Heart right ventricle (tissue), 16 donors: ENCODE measurements around the gene TREM1. TPM values are rescaled to one million over a fixed set of nuclear protein-coding genes. Genes with fewer than 3 reads are reported as not detected.

ENCODE experiments used
- ATAC-seq, 8 donors: fragments of 200-7000 bp; cut with Tn5 transposase; one replicate each; pipeline ENCODE4 v1.9.1; 2020; ENCODE audit warnings: mild to moderate bottlenecking in 8 of 8, moderate library complexity in 8 of 8, moderate number of reproducible peaks in 1 of 8
- DNase-seq, 2 donors: peaks; one replicate each; pipeline ENCODE4 v3.0.0-alpha.2; 2020
- H3K27ac ChIP-seq, 10 donors: fragments of 200-600 bp; sonication (generic) in 2 of 10; one replicate each; pipeline versions ENCODE4 v1.5.0 to v1.8.0; 2020 to 2022; ENCODE audit warnings: mild to moderate bottlenecking in 3 of 10
- H3K27me3 ChIP-seq, 7 donors: fragments of 200-600 bp; one replicate each; pipeline ENCODE4 v1.8.0; 2021 to 2022; ENCODE audit warnings: mild to moderate bottlenecking in 2 of 7
- H3K36me3 ChIP-seq, 9 donors: fragments of 200-600 bp; sonication (generic) in 1 of 9; one replicate each; pipeline versions ENCODE4 v1.5.0 to v1.8.0; 2020 to 2022; ENCODE audit warnings: mild to moderate bottlenecking in 2 of 9
- H3K4me1 ChIP-seq, 9 donors: fragments of 200-600 bp; sonication (generic) in 1 of 9; one replicate each; pipeline versions ENCODE4 v1.5.0 to v1.8.0; 2020 to 2022; ENCODE audit warnings: mild to moderate bottlenecking in 4 of 9
- H3K4me3 ChIP-seq, 10 donors: fragments of 200-600 bp; sonication (generic) in 2 of 10; one replicate each; pipeline versions ENCODE4 v1.5.0 to v1.8.0; 2020 to 2022; ENCODE audit warnings: mild to moderate bottlenecking in 7 of 10, moderate library complexity in 2 of 10
- H3K9me3 ChIP-seq, 11 donors: fragments of 200-600 bp in 10 of 11; sonication (generic) in 2 of 11; one replicate each; pipeline versions ENCODE4 v1.5.0 to v1.8.0; 2013 to 2022; ENCODE audit warnings: mild to moderate bottlenecking in 2 of 11, control low read depth in 1 of 11, moderate library complexity in 1 of 11
- CTCF ChIP-seq, 9 donors: fragments of 200-600 bp; sonication (generic) in 2 of 9; IDR thresholded peaks; one replicate each; pipeline versions ENCODE4 v1.5.0 to v1.8.0; 2021 to 2022; ENCODE audit warnings: antibody characterized with exemption in 9 of 9, mild to moderate bottlenecking in 5 of 9, moderate library complexity in 1 of 9
- WGBS, 2 donors: extraction: QIAGEN DNeasy Blood & Tissue Kit; methylation state at CpG; one replicate each; pipeline ENCODE4 v1.1.7; 2013; ENCODE audit warnings: inconsistent platforms in 1 of 2; 5-methylcytosine and 5-hydroxymethylcytosine counted together
- intact Hi-C, 10 donors: fragments of 100-400 bp; cut with DNase I; formaldehyde crosslinking; loops; one replicate each; pipeline versions ENCODE4 v1.11.1 to v1.14.2; 2022
- polyA plus RNA-seq, 2 donors: library from polyadenylated mRNA; stranded (reverse); fragments of 200-250 nt; gene quantifications; one replicate each; pipeline ENCODE4 v1.2.3, GENCODE V29; 2013
- total RNA-seq, 10 donors: library from RNA; stranded (reverse); fragmentation: NEBNext Ultra II Directional in 3 of 10; extraction: Animal tissue kit (Norgen Biotek cat#: 25700) in 3 of 10; gene quantifications; one replicate each; pipeline versions ENCODE4 v1.2.1 to v1.2.4, GENCODE V29; 2021 to 2023
- donor health status: Arrhythmogenic right ventricular cardiomyopathy.
- donor health status: ischemic (EF 13 %, LVEDD 7.1; RV severe dilation, severe dysfunction).
- donor health status: healthy with polysubstance abuse.
- donor health status: DM: no; HTN: yes; CAD: no.
- donor health status: DM: no; HTN: no; CAD: no.
- donor health status: ischemic (EF 25% LVEDD 6.9; RV normal size, moderate dysfunction).
- donor health status: ischemic (EF 25% LVEDD 5.7; RV mildly dilated, moderate dysfunction).
- donor health status: healthy.
- donor health status: DM: yes; HTN: yes; CAD: no.
- donor health status: Ischemic cardiomyopathy.
- donor health status: ischemic (EF 35%, LVEDD 5.7; RV mildly dilated, moderate dysfunction).
- donor health status: nonischemic (EF 11% LVEDD 7.7; RV severe dilation, severe dysfunction).
- donor health status: DM: yes; HTN: yes; CAD: no.
- donor health status: PGD.
- donor health status: ischemic (EF 29% LVEDD 5.4; RV normal size, mild dysfunction).
- donor health status: nonischemic (EF 23%, LVEDD 6.1; RV moderate dilation, normal function).

The TREM1 gene
- total and polyA plus RNA-seq, 12 donors = 0.35 to 12.4 (median 1.00) TPM; not detected in 1

GRCh38 chr6:41284726-41285125, 1.8 kb downstream of the TREM1 start:
- no peak for TF ChIP-seq CTCF (IDR thresholded peaks at IDR 0.05)
- Histone ChIP-seq H3K27me3 (peaks cover 0 to 4% (median 0%) of the 10 kb centered on the region in 7 donors), H3K27ac (peak overlapping the region in 1 of 10 donors; percentile 92), H3K36me3 (no peaks in the 10 kb centered on the region), H3K4me1 (peaks cover 0 to 49% (median 4%) of the 10 kb centered on the region in 9 donors), H3K9me3 (no peaks in the 10 kb centered on the region), H3K4me3 (peak overlapping the region in 1 of 10 donors; percentile 35)
- ATAC-seq = no peak
- intact Hi-C loops = loop anchor here in 1 of 10 donors (5.0 kb wide), 1 partner anchor 212 kb away; the partner anchor contains the start of genes NFYA and OARD1
- no peak for DNase-seq
- 27 to 59% methylated on average over 1 of the region's 1 CpG for WGBS, 2 donors

GRCh38 chr6:41283600-41283999, 2.9 kb downstream of the TREM1 start:
- ATAC-seq (no peak), DNase-seq (no peak)
- intact Hi-C loops = no loop called here
- Histone ChIP-seq H3K4me1 (peaks cover 0 to 56% (median 4%) of the 10 kb centered on the region in 9 donors), H3K27me3 (peaks cover 0 to 6% (median 0%) of the 10 kb centered on the region in 7 donors), H3K36me3 (no peaks in the 10 kb centered on the region), H3K27ac (no peak overlapping the region), H3K9me3 (no peaks in the 10 kb centered on the region), H3K4me3 (no peak overlapping the region)
- no peak for TF ChIP-seq CTCF (IDR thresholded peaks at IDR 0.05)
- 76 to 77% methylated on average over 3 of the region's 3 CpGs for WGBS, 2 donors

- DNase-seq (no peak), ATAC-seq (peak in 3 of 8 donors; percentile 42 to 58 (median 50))
- TF ChIP-seq CTCF (IDR thresholded peaks at IDR 0.05) = no peak
- H3K27me3 ChIP-seq = peaks cover 0 to 23% (median 0%) of the 10 kb centered on the region in 7 donors
- intact Hi-C loops = no loop called here
- no peaks in the 10 kb centered on the region for H3K9me3 ChIP-seq
- H3K4me3 ChIP-seq = no peak overlapping the region
- H3K27ac ChIP-seq = peak overlapping the region in 1 of 10 donors; percentile 61
- H3K4me1 ChIP-seq = peaks cover 0 to 54% (median 0%) of the 10 kb centered on the region in 9 donors
- no peaks in the 10 kb centered on the region for H3K36me3 ChIP-seq
- WGBS, 2 donors = 85 to 87% methylated on average over 1 of the region's 1 CpG
These were observed 6.0 kb downstream of the TREM1 start for GRCh38 chr6:41280381-41281057.

GRCh38 chr6:41278699-41279405, 7.6 kb downstream of the TREM1 start:
- ATAC-seq = peak in 7 of 8 donors; percentile 41 to 72 (median 64)
- no peaks in the 10 kb centered on the region for H3K36me3 ChIP-seq

More at GRCh38 chr6:41278699-41279405, 7.6 kb downstream of the TREM1 start:
- 23 to 26% methylated on average over 10 of the region's 10 CpGs for WGBS, 2 donors
- Histone ChIP-seq H3K9me3 (no peaks in the 10 kb centered on the region), H3K4me3 (no peak overlapping the region), H3K27ac (peak overlapping the region in 1 of 10 donors; percentile 74), H3K27me3 (peaks cover 0 to 21% (median 3%) of the 10 kb centered on the region in 7 donors), H3K4me1 (peaks cover 0 to 61% (median 0%) of the 10 kb centered on the region in 9 donors)
- DNase-seq = peak in 1 of 2 donors; percentile 63
- peak in 8 of 9 donors; percentile 11 to 62 (median 49) for TF ChIP-seq CTCF (IDR thresholded peaks at IDR 0.05)
- intact Hi-C loops = no loop called here
